NCI-H187 (cell line): ENCODE measurements around the gene BID.

Source experiments
- DNase-seq, 2 experiments: peaks; one replicate each; lab custom pipeline; 2025; lab: John Stamatoyannopoulos, UW

The BID gene

GRCh38 chr22:17783773-17784480, 9.7 kb upstream of the BID start:
- DNase-seq = no peak

GRCh38 chr22:17783312-17783711, 9.0 kb upstream of the BID start:
- no peak for DNase-seq

GRCh38 chr22:17782621-17783020, 8.4 kb upstream of the BID start:
- DNase-seq = no peak

- no peak for DNase-seq
Measured at GRCh38 chr22:17782158-17782557, 7.9 kb upstream of the BID start.

GRCh38 chr22:17781319-17782031, 7.2 kb upstream of the BID start:
- DNase-seq = no peak

GRCh38 chr22:17780741-17781318, 6.6 kb upstream of the BID start:
- no peak for DNase-seq

- DNase-seq = no peak
Measured at GRCh38 chr22:17780116-17780740, 6.0 kb upstream of the BID start.

- no peak for DNase-seq
Measured at GRCh38 chr22:17779286-17780115, 5.2 kb upstream of the BID start.

- no peak for DNase-seq
Measured at GRCh38 chr22:17778412-17778976, 4.2 kb upstream of the BID start.

- DNase-seq = no peak
Measured at GRCh38 chr22:17777717-17778044, 3.4 kb upstream of the BID start.

- no peak for DNase-seq
Measured at GRCh38 chr22:17777005-17777716, 2.9 kb upstream of the BID start.

- DNase-seq = no peak
Measured at GRCh38 chr22:17775781-17776465, 1.7 kb upstream of the BID start.

GRCh38 chr22:17774926-17775685, 837 bp upstream of the BID start:
- no peak for DNase-seq

GRCh38 chr22:17773606-17774205, 563 bp downstream of the BID start:
- peak; percentile 6 to 40 for DNase-seq

GRCh38 chr22:17772958-17773605, 1.2 kb downstream of the BID start:
- no peak for DNase-seq

GRCh38 chr22:17772249-17772957, 1.9 kb downstream of the BID start:
- DNase-seq = no peak

- DNase-seq = no peak
Measured at GRCh38 chr22:17770180-17771077, 3.8 kb downstream of the BID start.
